HG03097 (cell line): ENCODE results near the gene ACER3.
"Not testable (repeated sequence)": the region's sequence is repeated elsewhere in the genome, so short reads cannot be mapped to it uniquely, and the experiment has no call there.

Source experiments
- ATAC-seq: cut with Tn5 transposase; IDR thresholded peaks from one replicate; pipeline ENCODE4 v1.9.1; 2021; ENCODE audit not compliant: unreplicated experiment, low FRiP score

The ACER3 gene

DNA sequence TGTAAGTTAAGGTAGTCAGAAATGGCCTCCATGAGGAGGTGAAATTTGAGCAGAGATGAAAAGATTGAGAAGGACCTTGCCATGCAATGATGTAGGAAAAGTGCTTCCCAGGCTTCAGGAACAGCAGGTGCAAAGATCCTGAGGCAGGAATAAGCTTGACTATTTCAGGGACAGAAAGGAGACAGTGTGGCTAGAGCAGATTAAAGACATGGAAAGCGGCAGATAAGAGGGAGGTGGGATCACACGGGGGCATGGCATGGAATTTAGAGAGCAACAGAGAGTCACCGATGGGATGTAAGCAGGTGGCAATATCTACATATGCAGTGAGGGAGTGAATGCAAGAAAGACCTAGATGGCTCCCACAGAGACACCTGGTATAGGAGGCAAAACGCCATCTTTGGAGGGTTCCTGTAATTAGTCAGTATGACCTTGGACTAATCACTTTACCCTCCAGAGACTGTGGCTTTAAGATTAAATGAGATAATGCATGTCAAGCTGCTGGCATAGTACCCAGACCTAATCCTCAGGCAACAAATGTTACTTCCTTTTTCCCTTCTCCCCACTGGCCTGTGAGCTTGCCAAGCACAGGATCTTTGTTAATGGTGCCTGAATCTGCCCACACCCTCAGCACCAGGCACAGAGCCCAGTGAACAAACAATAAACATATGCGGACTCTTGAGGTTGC, 24.6 kb upstream of the ACER3 start:
- ATAC-seq: no peak

GRCh38 chr11:76836613-76837291, 24.0 kb upstream of the ACER3 start:
- ATAC-seq: no peak

DNA sequence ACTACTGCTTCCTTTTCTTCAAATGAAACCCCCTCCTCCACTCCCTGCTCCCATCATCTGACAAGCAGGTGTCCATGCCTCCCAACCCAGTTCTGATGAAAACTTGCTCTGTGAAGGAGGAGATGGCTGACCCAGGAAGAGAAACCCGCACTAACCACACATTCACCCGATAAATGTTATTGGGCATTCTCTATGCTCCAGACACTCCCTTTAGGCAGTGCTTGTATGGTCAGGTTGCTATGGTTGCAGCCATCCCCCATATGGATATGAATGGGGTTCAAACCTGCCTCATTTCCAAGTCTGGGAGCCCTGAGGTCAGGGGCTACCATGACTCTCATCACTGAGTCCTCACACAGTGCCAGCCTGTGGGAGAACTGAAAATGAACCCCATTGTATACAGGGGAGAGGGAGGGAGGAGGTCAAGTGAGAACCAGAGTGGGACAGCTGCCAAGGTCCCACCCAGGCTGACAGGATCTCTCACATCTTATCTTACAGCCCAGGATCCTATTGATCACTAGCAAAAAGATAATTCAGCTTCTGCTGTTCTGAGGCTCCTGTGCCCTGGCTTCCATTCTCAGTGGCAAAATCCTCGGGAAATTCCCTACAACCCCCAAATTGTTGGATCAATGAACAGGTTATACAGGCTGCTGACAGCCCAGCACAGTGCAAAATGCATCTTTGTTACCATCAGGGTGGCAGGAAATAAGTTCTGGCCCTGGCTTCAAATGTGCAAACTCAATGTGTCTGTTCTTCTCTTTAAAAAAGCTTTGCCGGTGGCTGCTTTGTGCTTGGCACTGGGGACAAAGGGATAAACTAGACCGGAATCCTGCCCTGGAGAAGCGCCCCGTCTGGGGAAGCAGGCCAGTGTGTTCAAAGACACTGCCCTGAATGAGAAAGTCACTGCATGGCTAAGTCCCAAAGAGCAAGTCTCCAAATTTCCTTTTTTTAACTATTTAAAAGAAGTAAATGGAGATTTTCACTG, 22.7 kb upstream of the ACER3 start:
- ATAC-seq: no peak

DNA sequence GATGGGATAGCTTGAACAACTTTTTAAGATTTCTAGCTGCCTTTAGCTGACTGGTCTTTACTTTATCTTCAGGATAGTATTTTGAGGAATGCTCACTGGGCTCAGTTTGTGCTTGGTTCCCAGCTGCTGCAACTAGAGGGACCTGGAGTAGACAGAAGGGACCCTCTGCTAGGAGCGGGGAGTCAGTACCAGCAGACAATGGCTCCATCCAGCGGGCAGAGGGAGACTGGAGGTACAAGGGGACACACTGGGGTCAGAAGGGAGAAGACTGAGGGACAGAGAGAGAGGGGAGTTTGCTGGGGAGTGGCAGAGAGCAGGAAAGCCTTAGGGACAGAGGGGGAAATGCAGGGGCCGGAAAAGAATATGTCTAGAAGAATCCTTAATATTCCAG, 22.0 kb upstream of the ACER3 start:
- no peak for ATAC-seq

- ATAC-seq: no peak
Observed at GRCh38 chr11:76839311-76839710, 21.4 kb upstream of the ACER3 start.

DNA sequence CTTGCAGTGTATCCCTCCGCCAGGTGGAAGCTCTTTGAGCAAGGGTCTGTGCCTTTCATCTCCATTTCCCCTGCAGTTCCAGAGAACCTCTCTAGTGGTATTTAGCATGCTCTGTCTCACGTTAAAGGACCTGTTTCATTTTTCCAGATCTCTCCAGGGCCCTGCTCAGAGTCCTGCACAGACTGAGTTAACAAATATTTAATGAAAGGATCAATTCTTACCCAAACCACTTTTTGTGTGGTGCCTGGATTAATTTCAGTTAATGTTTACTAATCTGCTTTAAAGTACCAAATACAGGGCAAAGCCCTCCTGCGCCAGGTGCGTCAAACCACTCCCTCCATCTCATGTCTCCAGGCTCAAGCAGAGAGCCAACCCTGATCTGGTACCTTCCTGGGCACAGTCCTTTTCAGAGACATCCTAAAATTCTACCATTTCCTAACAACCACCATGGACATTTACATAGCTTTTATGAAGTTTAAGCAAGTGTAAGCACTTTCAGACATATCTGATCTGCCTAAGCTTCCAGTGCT, 18.7 kb upstream of the ACER3 start:
- no peak for ATAC-seq

- no peak for ATAC-seq
Observed at GRCh38 chr11:76843907-76844306, 16.8 kb upstream of the ACER3 start.

DNA sequence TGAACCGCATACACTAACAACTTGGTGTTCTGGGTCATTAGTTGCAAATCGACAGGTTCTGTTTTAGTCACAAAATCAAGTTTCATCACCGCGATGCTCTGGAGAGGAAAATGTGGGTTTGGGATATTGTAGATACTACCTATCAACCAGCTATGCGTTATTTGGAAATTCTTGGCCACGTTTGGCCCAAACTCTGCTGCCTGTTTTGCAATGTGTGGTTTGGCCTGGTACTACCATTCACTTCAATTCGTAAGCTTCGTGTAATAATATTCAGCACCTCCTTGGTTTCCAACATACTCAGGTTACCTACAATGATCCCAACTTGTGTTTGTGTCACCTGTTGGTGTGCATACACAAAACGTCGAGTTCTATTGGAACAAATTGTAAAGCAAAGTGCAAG, 16.2 kb upstream of the ACER3 start:
- no peak for ATAC-seq

GRCh38 chr11:76845069-76845468, 15.6 kb upstream of the ACER3 start:
- ATAC-seq: no peak

- ATAC-seq: no peak
Observed at GRCh38 chr11:76846441-76846840, 14.3 kb upstream of the ACER3 start.

GRCh38 chr11:76849376-76849775, 11.3 kb upstream of the ACER3 start:
- no peak for ATAC-seq

- no peak for ATAC-seq
Observed at GRCh38 chr11:76850130-76850529, 10.6 kb upstream of the ACER3 start.

DNA sequence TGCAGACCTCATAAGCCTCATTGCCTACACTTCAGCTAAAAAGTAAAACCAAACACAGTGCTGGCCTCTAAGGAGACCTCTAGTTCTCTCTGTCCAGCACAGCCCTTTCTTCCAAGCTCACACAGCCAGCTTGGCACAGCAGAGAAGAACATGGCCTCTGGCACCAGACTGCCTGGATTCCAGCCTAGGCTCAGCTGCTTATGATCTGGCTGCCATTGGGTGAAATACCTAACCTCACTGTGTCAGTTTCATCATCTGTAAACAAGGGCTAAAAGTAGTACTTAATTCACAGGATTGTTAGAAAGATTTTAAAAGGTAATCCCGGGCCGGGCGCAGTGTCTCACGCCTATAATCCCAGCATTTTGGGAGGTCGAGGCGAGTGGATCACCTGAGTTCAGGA, 9.9 kb upstream of the ACER3 start:
- no peak for ATAC-seq

- no peak for ATAC-seq
Observed at GRCh38 chr11:76854709-76855108, 6.0 kb upstream of the ACER3 start.

GRCh38 chr11:76855670-76856069, 5.0 kb upstream of the ACER3 start:
- not testable (repeated sequence) for ATAC-seq

- no peak for ATAC-seq
Observed at GRCh38 chr11:76856106-76856505, 4.6 kb upstream of the ACER3 start.

DNA sequence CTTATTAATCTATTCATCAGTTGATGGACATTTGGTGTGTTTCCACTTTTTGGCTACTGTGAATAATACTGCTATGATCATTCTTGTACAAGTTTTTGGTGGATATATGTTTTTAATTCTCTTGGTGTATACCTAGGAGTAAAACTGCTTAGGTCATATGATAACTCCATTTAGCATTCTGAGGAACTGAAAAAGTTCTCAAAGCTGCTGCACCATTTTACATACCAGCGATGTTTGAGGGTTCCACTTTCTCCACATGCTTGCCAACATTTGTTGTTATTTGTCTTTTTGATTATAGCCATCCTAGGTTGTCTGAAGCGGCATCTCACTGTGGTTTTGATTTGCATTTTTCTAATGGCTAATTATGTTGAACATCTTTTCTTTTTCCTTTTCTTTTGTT, 4.1 kb upstream of the ACER3 start:
- ATAC-seq: no peak

- no peak for ATAC-seq
Observed at GRCh38 chr11:76857781-76858410, 2.8 kb upstream of the ACER3 start.

DNA sequence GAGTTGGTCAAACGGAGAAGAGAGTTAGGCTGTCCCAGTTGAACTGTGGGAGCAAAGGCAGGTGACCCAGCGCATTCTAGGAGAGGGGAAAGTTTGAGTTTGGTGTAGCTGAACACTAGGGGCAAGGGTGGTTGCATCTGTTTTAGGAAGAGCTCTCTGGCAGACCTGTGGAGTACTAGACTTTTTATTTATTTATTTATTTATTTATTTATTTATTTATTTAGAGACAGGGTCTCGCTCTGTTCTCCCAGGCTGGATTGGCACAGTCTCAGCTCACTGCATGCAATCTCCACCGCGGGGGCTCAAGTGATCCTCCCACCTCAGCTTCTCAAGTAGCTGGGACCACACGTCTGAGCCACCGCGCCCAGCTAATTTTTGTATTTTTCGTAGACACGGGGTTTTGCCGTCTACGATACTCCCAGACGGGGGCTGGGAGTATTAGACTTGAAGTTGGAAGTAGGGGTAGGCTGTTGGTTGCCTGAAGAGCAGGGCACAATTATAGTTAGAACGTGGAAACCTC, 950 bp upstream of the ACER3 start:
- ATAC-seq: no peak

DNA sequence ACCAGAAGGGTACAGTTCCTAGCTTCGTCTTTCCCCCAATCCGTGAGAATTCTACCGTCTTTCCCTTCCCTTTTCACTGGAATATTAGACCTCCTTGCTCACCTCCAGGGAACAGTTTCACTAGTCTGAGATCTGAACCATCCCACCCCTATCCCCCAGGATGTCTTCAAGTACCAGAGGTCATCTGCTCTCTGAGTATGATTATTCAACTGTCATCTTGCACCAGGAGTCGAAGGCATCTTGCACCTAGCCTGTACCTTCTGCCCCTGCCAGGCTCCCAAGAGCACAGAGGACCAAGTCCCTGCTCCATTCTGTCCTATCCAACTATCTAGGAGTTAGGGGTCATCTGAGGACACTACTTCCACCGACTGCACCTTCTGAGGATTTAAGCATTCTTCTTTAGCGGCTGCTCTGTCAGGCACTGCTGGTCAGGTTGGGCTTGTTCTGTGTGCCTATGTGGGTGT, 804 bp downstream of the ACER3 start:
- no peak for ATAC-seq
